ENCODE results near the gene MPV17L.
"Not testable (repeated sequence)": the region's sequence is repeated elsewhere in the genome, so short reads cannot be mapped to it uniquely, and the experiment has no call there.

Gene MPV17L

DNA sequence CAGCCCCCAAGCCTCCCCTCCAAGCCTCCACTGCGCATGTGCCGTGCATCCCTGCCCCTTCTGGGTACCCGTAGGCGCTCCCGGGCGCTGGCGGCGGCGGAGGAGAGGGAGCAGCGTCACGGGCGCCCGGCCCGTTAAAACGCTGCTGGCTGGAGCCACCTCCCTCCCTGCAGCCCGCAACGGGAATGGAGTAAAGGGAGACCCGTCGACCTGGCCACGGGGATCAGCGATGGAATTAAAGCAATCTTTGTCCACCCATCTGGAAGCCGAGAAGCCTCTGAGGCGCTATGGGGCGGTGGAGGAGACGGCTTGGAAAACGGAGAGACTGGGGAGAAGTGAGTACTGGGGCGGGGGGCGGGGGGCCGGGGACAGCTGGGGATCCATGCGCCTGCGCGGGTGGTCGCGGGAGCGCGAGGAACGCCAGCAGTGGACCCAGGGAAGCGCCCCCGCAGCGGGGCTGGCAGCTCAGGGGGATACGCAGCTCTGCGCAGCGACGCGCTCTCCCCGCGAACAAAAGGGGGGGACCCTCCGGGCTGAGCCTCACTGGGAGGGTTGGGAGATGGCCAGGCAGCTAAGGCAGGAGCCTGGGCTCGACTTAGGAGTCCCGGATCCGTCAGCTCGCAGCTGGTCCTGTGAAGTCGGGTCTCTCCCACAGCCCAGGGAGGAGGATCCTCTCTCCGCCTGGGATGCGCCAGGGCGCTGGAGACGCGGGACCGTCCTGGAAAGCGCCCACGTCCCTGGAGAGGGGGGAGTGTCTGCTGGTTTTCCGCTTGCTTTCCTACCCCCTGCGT, 39.1 kb downstream of the MPV17L start, which contains the start of gene BMERB1:
BMERB1 (plus strand) TSS at position 164 of the 791 bp plus-strand sequence; CDS start at position 230, 66 bp downstream.
- Mint-ChIP-seq H3K27me3 (ENCODE audit: low read depth, poor library complexity) (peaks cover 13% of the 10 kb centered on the region), H3K27ac (no peak within 1 kb of the TSS), H3K9me3 (no peaks in the 10 kb centered on the region), H3K4me3 (peak within 1 kb of the TSS; percentile 84), H3K4me1 (peaks cover 13% of the 10 kb centered on the region), H3K36me3 (ENCODE audit: low read depth) (no peaks in the 10 kb centered on the region)
- DNase-seq = peak; percentile 83
- TF ChIP-seq, protein P1, sequence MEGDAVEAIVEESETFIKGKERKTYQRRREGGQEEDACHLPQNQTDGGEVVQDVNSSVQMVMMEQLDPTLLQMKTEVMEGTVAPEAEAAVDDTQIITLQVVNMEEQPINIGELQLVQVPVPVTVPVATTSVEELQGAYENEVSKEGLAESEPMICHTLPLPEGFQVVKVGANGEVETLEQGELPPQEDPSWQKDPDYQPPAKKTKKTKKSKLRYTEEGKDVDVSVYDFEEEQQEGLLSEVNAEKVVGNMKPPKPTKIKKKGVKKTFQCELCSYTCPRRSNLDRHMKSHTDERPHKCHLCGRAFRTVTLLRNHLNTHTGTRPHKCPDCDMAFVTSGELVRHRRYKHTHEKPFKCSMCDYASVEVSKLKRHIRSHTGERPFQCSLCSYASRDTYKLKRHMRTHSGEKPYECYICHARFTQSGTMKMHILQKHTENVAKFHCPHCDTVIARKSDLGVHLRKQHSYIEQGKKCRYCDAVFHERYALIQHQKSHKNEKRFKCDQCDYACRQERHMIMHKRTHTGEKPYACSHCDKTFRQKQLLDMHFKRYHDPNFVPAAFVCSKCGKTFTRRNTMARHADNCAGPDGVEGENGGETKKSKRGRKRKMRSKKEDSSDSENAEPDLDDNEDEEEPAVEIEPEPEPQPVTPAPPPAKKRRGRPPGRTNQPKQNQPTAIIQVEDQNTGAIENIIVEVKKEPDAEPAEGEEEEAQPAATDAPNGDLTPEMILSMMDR (IDR thresholded peaks at IDR 0.05) = no peak

DNA sequence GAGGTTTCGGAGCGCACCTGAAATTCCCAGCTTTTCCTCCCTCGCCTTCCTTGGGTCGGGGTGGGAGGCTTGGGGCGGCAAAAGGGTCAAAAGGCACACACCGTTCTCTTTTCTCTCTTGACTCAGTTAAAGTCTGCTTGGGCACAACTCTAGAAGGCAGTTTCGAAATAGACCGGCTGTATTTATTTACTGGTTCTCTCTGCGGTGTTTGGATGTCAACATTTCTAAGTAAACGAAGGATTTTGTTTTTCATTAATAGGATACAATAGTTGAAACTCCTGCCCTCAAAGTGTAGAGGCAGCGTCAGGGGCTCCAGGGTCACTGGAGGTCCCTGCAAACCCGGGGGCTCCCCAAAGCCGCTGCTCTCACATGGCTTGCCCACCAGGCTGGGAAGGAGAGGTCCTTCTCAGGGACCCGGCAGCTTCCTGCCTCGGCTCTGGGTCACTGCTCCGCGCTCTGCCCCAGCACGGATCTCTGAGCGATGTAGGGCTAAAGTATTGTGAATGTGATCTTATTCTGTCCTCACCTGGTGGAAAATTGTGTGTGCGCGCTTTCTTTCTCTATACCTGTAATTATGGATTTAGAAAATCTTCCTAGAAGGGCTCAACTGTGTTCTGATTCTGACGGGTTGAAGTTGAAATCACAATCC, 39.8 kb downstream of the MPV17L start:
- TF ChIP-seq, protein P1 (IDR thresholded peaks at IDR 0.05) = no peak
- Mint-ChIP-seq H3K9me3 (no peaks in the 10 kb centered on the region), H3K27ac (no peak overlapping the region), H3K36me3 (ENCODE audit: low read depth) (no peaks in the 10 kb centered on the region), H3K27me3 (ENCODE audit: low read depth, poor library complexity) (peaks cover 13% of the 10 kb centered on the region), H3K4me3 (peak overlapping the region; percentile 84), H3K4me1 (peaks cover 21% of the 10 kb centered on the region)
- peak; percentile 26 for DNase-seq

DNA sequence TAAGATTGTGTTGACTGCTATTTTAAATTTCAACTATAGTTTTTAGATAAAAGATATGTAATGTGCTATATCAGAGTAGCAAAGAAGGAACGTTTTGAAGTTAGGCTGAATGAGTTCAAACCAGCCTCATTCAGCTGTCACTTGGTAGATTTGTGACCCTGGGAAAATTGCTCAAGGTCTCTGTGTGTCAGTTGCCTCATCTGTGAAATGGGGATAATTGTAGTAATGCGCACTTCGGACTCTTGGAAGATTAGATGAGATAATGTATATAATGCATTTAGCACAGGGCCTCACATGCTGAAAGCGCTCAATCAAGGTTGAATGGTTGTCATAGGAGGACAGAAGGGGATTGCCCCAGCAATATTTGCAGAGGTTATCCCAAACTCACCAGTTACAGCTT, 43.5 kb downstream of the MPV17L start:
- H3K4me1 Mint-ChIP-seq = peaks cover 22% of the 10 kb centered on the region
- TF ChIP-seq, protein P1 (IDR thresholded peaks at IDR 0.05) = no peak
- DNase-seq = no peak
- peaks cover 9% of the 10 kb centered on the region for H3K27me3 Mint-ChIP-seq (ENCODE audit: low read depth, poor library complexity)
- peaks cover 3% of the 10 kb centered on the region for H3K9me3 Mint-ChIP-seq
- H3K27ac Mint-ChIP-seq = no peak overlapping the region
- peaks cover 7% of the 10 kb centered on the region for H3K36me3 Mint-ChIP-seq (ENCODE audit: low read depth)
- no peak overlapping the region for H3K4me3 Mint-ChIP-seq

DNA sequence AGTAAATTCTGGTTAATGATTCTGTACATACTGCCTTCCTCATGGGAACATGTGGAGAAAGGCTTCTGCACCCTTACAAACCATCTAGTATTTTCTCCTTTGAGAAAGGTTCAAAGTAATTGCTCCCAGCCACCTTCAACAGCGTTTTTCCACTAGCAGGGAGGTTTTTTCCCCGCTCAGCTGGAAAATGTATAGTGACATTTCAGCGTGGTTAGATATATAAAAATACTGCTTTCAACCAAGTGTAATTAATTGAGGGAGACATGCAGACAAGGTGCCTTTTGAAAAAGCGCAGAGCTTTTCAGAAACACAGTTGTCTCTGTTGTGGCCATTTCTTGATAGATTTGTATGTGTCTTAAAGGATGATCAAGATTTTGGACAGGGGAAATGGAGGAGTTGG, 44.0 kb downstream of the MPV17L start:
- DNase-seq = no peak
- peak overlapping the region; percentile 30 for H3K27ac Mint-ChIP-seq
- H3K4me3 Mint-ChIP-seq = no peak overlapping the region
- TF ChIP-seq, protein P1 (IDR thresholded peaks at IDR 0.05) = no peak
- H3K27me3 Mint-ChIP-seq (ENCODE audit: low read depth, poor library complexity) = peaks cover 8% of the 10 kb centered on the region
- peaks cover 22% of the 10 kb centered on the region for H3K4me1 Mint-ChIP-seq
- H3K9me3 Mint-ChIP-seq = peaks cover 7% of the 10 kb centered on the region
- peaks cover 11% of the 10 kb centered on the region for H3K36me3 Mint-ChIP-seq (ENCODE audit: low read depth)

DNA sequence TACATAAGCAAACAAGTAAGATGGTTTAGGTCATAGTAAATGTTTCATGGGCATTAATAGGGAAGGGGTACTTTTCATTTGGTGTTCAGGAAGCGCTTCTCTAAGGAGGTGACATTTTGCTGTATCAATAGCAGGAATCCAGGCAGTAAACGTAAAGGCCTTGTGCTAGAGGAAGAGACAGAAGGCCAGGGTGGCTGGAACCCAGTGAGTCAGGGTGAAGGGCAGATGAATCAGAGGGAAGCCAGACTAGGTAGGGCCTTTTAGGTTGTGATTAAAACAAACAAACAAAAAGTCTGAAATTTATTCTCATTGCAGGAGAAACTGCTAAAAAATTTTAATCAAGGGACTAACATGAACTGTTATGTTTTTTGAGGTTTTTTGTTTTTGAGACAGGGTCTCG, 45.3 kb downstream of the MPV17L start:
- no peak for DNase-seq
- peaks cover 13% of the 10 kb centered on the region for H3K4me1 Mint-ChIP-seq

DNA sequence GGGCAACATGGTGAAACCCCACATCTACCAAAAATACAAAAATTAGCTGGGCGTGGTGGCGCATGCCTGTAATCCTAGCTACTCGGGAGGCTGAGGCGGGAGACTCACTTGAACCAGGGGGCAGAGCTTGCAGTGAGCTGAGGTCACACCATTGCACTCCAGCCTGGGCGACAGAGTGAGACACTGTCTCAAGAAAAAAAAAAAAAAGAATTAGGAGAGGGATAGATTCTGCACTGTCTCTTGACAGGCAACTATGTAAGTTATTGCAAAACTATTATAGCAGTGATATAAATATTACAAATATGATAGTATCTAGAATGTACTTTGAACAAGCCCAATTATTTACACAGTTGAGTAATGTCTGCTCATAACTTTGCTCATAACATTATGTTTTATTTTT, 46.6 kb downstream of the MPV17L start:
- H3K27me3 Mint-ChIP-seq (ENCODE audit: low read depth, poor library complexity); H3K27ac Mint-ChIP-seq; DNase-seq; H3K4me3 Mint-ChIP-seq: not testable (repeated sequence)
- peaks cover 32% of the 10 kb centered on the region for H3K36me3 Mint-ChIP-seq (ENCODE audit: low read depth)
- peaks cover 11% of the 10 kb centered on the region for H3K4me1 Mint-ChIP-seq
- H3K9me3 Mint-ChIP-seq = peaks cover 17% of the 10 kb centered on the region

More for the DNA sequence above, 45.3 kb downstream of the MPV17L start:
- TF ChIP-seq, protein P1 (IDR thresholded peaks at IDR 0.05) = no peak
- Mint-ChIP-seq H3K9me3 (peaks cover 17% of the 10 kb centered on the region), H3K36me3 (ENCODE audit: low read depth) (peaks cover 25% of the 10 kb centered on the region), H3K27ac (no peak overlapping the region), H3K4me3 (no peak overlapping the region), H3K27me3 (ENCODE audit: low read depth, poor library complexity) (peaks cover 5% of the 10 kb centered on the region)

Measured in nephron progenitor cell (in vitro differentiated cells).